T-helper 1 cell (primary cell): ENCODE measurements around the gene GH2.
A peak's percentile ranks its signal among the peaks of the same experiment; 100 is the strongest.

Experiments used
- DNase-seq, 5 donors: peaks; one replicate each; pipeline ENCODE4 v3.0.0-alpha.2; 2012 to 2020

GH2 gene

GRCh38 chr17:63840591-63841349, 41.0 kb downstream of the GH2 start:
- DNase-seq: no peak

GRCh38 chr17:63838631-63839171, 43.0 kb downstream of the GH2 start:
- DNase-seq: no peak

- DNase-seq: no peak
Observed at GRCh38 chr17:63837962-63838600, 43.7 kb downstream of the GH2 start.

- DNase-seq: no peak
Observed at GRCh38 chr17:63837480-63837879, 44.3 kb downstream of the GH2 start.

GRCh38 chr17:63836811-63837210, 44.9 kb downstream of the GH2 start:
- no peak for DNase-seq

GRCh38 chr17:63835167-63835720, 46.5 kb downstream of the GH2 start:
- DNase-seq: no peak

- peak in 4 of 5 donors; percentile 41 to 72 (median 42) for DNase-seq
Observed at GRCh38 chr17:63834431-63835166, 47.1 kb downstream of the GH2 start.

GRCh38 chr17:63833741-63834373, 47.9 kb downstream of the GH2 start:
- no peak for DNase-seq

- no peak for DNase-seq
Observed at GRCh38 chr17:63833026-63833740, 48.6 kb downstream of the GH2 start.

GRCh38 chr17:63832455-63832854, 49.3 kb downstream of the GH2 start:
- DNase-seq: no peak

- no peak for DNase-seq
Observed at GRCh38 chr17:63832014-63832413, 49.7 kb downstream of the GH2 start.

- DNase-seq: peak in 1 of 5 donors; percentile 52
Observed at GRCh38 chr17:63831505-63831904, 50.2 kb downstream of the GH2 start.

GRCh38 chr17:63830904-63831491, 50.7 kb downstream of the GH2 start:
- DNase-seq: no peak

- no peak for DNase-seq
Observed at GRCh38 chr17:63830278-63830677, 51.5 kb downstream of the GH2 start.
